Hematopoietic multipotent progenitor cell treated with erythropoietin and hydrocortisone succinate and interleukin-3 and kit ligand, for 6 days (in vitro differentiated cells): ENCODE results near the gene CRYZ.

ENCODE experiments used
- DNase-seq: peaks from one replicate; pipeline ENCODE4 v3.0.0-alpha.2; 2015

CRYZ gene

DNA sequence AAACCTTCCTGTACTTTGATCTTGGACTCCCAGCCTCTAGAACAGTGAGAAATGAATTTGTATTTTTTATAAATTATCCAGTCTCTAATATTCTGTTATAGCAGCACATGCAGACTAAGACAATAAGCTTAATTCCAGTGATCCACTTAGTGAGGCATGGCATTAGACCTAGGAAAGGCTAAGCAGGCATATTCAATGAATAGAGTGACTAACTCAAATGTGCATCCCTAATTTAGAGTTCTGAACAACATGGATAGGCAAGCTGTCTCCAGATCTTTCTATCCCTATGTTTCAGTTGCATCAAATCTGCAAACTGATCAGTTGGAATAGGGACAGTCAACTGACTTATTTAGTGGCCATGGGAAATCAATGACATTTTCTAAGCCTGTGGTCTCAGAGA, 54.9 kb downstream of the CRYZ start:
- no peak for DNase-seq

- DNase-seq = no peak
Measured at GRCh38 chr1:74674278-74675048, 58.4 kb downstream of the CRYZ start.

- peak; percentile 9 for DNase-seq
Measured at GRCh38 chr1:74673351-74674111, 59.3 kb downstream of the CRYZ start, which contains the start of gene ERICH3. ERICH3 (minus strand) TSS chr1:74673792; CDS start chr1:74673519, 273 bp downstream.

DNA sequence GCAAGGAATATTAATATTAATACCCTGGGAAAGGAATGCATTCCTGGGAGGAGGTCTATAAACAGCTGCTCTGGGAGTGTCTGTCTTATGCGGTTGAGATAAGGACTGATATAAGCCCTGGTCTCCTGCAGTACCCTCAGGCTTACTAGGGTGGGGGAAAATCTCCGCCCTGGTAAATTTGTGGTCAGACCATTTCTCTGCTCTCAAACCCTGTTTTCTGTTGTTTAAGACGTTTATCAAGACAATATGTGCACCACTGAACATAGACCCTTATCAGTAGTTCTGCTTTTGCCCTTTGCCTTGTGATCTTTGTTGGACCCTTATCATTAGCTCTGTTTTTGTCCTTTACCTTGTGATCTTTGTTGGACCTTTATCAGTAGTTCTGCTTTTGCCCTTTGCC, 62.0 kb downstream of the CRYZ start:
- DNase-seq = peak; percentile 37
